ENCODE results near the gene ICAM2.
"Not testable (repeated sequence)": the region's sequence is repeated elsewhere in the genome, so short reads cannot be mapped to it uniquely, and the experiment has no call there.

The ICAM2 gene

GRCh38 chr17:64022611-64023063, 2.2 kb upstream of the ICAM2 start:
- no peak for DNase-seq (ENCODE audit: low spot score)
- no peak for TF ChIP-seq CTCF (IDR thresholded peaks at IDR 0.05; ENCODE audit: extremely low read depth, missing control alignments)

DNA sequence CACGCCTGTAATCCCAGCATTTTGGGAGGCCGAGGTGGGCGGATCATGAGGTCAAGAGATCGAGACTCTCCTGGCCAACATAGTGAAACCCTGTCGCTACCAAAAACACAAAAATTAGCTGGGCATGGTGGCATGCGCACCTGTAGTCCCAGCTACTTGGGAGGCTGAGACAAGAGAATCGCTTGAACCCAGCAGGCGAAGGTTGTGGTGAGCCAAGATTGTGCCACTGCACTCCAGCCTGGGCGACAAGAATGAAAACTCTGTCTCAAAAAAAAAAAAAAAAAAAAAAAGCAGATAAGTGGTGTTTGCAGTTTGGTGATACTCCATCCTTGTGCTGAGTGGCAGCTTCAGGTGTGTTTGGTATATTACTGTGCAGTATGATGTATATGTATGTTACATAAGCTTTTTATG, 877 bp downstream of the ICAM2 start:
- not testable (repeated sequence) for DNase-seq (ENCODE audit: low spot score)

- TF ChIP-seq CTCF (IDR thresholded peaks at IDR 0.05; ENCODE audit: extremely low read depth, missing control alignments), result no peak
- DNase-seq (ENCODE audit: low spot score), result no peak
Observed at GRCh38 chr17:64017381-64017980, 3.0 kb downstream of the ICAM2 start.

DNA sequence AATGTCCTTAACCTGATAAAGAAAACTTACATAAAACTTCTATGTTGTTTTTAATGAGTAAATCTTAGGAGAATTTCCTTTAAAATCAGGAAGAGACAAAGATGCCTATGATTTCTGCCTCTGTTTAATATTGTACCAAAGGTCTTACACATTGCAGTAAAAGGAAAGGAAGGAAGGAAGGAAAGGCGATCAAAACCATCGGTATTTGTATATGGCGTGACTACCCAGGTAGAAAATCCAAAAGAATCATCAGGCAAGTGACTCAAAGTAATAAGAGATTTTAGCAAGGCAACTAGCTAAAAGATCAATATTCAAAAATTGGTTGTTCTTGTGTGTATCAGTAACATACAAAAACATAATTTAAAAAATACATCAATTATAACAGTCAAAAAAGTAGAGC, 3.5 kb downstream of the ICAM2 start:
- TF ChIP-seq CTCF (IDR thresholded peaks at IDR 0.05; ENCODE audit: extremely low read depth, missing control alignments), result no peak
- no peak for DNase-seq (ENCODE audit: low spot score)

- TF ChIP-seq CTCF (IDR thresholded peaks at IDR 0.05; ENCODE audit: extremely low read depth, missing control alignments), result no peak
- DNase-seq (ENCODE audit: low spot score), result no peak
Observed at GRCh38 chr17:64016231-64016784, 4.1 kb downstream of the ICAM2 start.

GRCh38 chr17:64015447-64015846, 5.0 kb downstream of the ICAM2 start:
- DNase-seq (ENCODE audit: low spot score), result no peak
- no peak for TF ChIP-seq CTCF (IDR thresholded peaks at IDR 0.05; ENCODE audit: extremely low read depth, missing control alignments)

DNA sequence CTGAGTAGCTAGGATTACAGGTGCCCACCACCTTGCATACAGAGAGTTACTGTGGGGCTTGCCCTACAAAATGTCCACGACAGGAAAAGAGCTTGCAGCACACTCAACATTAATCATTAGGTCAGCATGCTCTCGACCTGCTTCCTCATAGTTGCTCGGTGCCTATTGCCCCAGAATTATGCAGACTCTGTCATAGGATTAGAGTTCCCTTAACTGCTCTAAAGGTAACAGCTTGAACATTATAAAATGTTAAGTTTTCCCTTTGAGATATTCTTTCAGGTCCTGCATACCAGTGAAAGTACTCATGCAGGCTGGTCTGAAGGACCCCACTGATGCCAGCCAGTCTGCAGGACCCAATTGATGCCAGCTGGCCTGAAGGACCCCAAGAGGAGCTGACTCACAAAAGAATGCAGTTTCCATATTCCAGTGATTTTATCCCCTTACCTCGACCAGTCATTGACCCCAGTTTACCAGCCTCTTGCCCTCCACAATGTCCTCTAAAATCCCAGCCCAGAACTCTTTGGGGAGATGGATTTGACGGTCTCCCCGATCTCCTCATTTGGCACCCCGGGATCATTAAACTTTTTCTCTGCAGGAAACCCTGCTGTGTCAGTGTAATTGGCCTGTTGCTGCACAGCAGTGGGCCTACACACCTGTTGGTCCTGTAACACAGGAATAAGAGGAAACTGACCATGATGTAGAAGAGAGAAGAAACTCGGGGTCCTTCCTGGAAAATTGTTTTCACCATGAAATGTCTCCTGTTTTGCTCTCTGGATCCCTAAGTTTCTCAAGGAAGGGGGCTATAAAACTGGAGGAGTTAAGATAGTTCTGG, 10.6 kb downstream of the ICAM2 start:
- DNase-seq (ENCODE audit: low spot score), result no peak
- TF ChIP-seq CTCF (IDR thresholded peaks at IDR 0.05; ENCODE audit: extremely low read depth, missing control alignments), result no peak

Measured in GM20000 (cell line).